Left lung (tissue), 10 donors: Measurements from ENCODE around the gene VPS50. TPM values are rescaled to one million over a fixed set of nuclear protein-coding genes. Genes with fewer than 3 reads are reported as not detected.

Experiments used
- ATAC-seq: fragments of 200-7000 bp; cut with Tn5 transposase; one replicate; pipeline ENCODE4 v1.9.1; 2020; ENCODE audit warnings: moderate library complexity
- DNase-seq, 4 donors: peaks; one replicate each; pipeline ENCODE4 v3.0.0-alpha.2; 2013 to 2020
- H3K27ac ChIP-seq, 2 donors: fragments of 200-600 bp; sonication (generic) in 1 of 2; one replicate each; pipeline versions ENCODE4 v1.5.0 to v1.8.0; 2020 to 2021
- H3K27me3 ChIP-seq, 2 donors: fragments of 200-600 bp; sonication (generic) in 1 of 2; one replicate each; pipeline versions ENCODE4 v1.5.0 to v1.8.0; 2020 to 2021
- H3K36me3 ChIP-seq, 2 donors: fragments of 200-600 bp; sonication (generic) in 1 of 2; one replicate each; pipeline versions ENCODE4 v1.5.0 to v1.8.0; 2020 to 2021
- H3K4me1 ChIP-seq, 2 donors: fragments of 200-600 bp; one replicate each; pipeline ENCODE4 v1.8.0; 2021
- H3K4me3 ChIP-seq, 2 donors: fragments of 200-600 bp; sonication (generic) in 1 of 2; one replicate each; pipeline versions ENCODE4 v1.5.0 to v1.8.0; 2020 to 2021; ENCODE audit warnings: mild to moderate bottlenecking in 1 of 2
- H3K9me3 ChIP-seq, 2 donors: fragments of 200-600 bp; sonication (generic) in 1 of 2; one replicate each; pipeline versions ENCODE4 v1.5.0 to v1.8.0; 2020 to 2021
- CTCF ChIP-seq, 2 donors: fragments of 200-600 bp; sonication (generic) in 1 of 2; IDR thresholded peaks; one replicate each; pipeline versions ENCODE4 v1.5.0 to v1.8.0; 2021; ENCODE audit warnings: antibody characterized with exemption in 2 of 2
- intact Hi-C, 2 donors: fragments of 100-400 bp; cut with DNase I; formaldehyde crosslinking; loops; one replicate each; pipeline versions ENCODE4 v1.11.2 to v1.14.2; 2022
- polyA plus RNA-seq, 6 donors: library from polyadenylated mRNA; unstranded; fragments of 120-200 nt; gene quantifications; one replicate each; pipeline ENCODE4 v1.2.1, GENCODE V29; 2013; ENCODE audit not compliant: insufficient read length in 6 of 6
- total RNA-seq, 2 donors: library from RNA; stranded (reverse); fragmentation: NEBNext Ultra II Directional; extraction: Animal tissue kit (Norgen Biotek cat#: 25700); gene quantifications; one replicate each; pipeline ENCODE4 v1.2.1, GENCODE V29; 2021
- donor health status: DM: no; HTN: yes; CAD: no.
- donor health status: DM: no; HTN: no; CAD: no.

The VPS50 gene
- total and polyA plus RNA-seq, 8 donors: 25.0 to 33.6 (median 28.7) TPM

GRCh38 chr7:93226310-93226709 lies 5.9 kb upstream of the VPS50 start, which contains the start of gene HEPACAM2:
TSS of gene HEPACAM2 (minus strand) at chr7:93226469.
- no peak within 1 kb of the TSS for H3K4me3 ChIP-seq
- intact Hi-C loops: loop anchor here in 1 of 2 donors (5.0 kb wide), 1 partner anchor 134 kb away; no protein-coding TSS in a partner anchor
- no peaks in the 10 kb centered on the region for H3K27me3 ChIP-seq
- TF ChIP-seq CTCF (IDR thresholded peaks at IDR 0.05): no peak
- H3K4me1 ChIP-seq: peaks cover 0 to 15% of the 10 kb centered on the region in 2 donors
- DNase-seq: no peak
- no peak within 1 kb of the TSS for H3K27ac ChIP-seq
- ATAC-seq: no peak
- H3K9me3 ChIP-seq: no peaks in the 10 kb centered on the region
- H3K36me3 ChIP-seq: no peaks in the 10 kb centered on the region

GRCh38 chr7:93228302-93228701 lies 3.9 kb upstream of the VPS50 start:
- DNase-seq (peak in 1 of 4 donors; percentile 64), ATAC-seq (peak; percentile 25)
- Histone ChIP-seq H3K9me3 (no peaks in the 10 kb centered on the region), H3K27ac (no peak overlapping the region), H3K36me3 (no peaks in the 10 kb centered on the region), H3K4me3 (no peak overlapping the region), H3K27me3 (no peaks in the 10 kb centered on the region), H3K4me1 (peaks cover 0 to 25% of the 10 kb centered on the region in 2 donors)
- intact Hi-C loops: loop anchor here in 1 of 2 donors (5.0 kb wide), 1 partner anchor 136 kb away; no protein-coding TSS in a partner anchor
- TF ChIP-seq CTCF (IDR thresholded peaks at IDR 0.05): peak; percentile 71 to 75

GRCh38 chr7:93231259-93231658 lies 907 bp upstream of the VPS50 start:
- peak overlapping the region; percentile 76 to 79 for H3K27ac ChIP-seq
- peak overlapping the region; percentile 79 to 87 for H3K4me3 ChIP-seq
- H3K9me3 ChIP-seq: no peaks in the 10 kb centered on the region
- ATAC-seq: no peak
- H3K27me3 ChIP-seq: no peaks in the 10 kb centered on the region
- DNase-seq: no peak
- no peak for TF ChIP-seq CTCF (IDR thresholded peaks at IDR 0.05)
- no peaks in the 10 kb centered on the region for H3K36me3 ChIP-seq
- intact Hi-C loops: no loop called here
- H3K4me1 ChIP-seq: peaks cover 0 to 33% of the 10 kb centered on the region in 2 donors

GRCh38 chr7:93232673-93233018 lies 480 bp downstream of the VPS50 start:
- no peak for TF ChIP-seq CTCF (IDR thresholded peaks at IDR 0.05)
- no peaks in the 10 kb centered on the region for H3K36me3 ChIP-seq
- no peaks in the 10 kb centered on the region for H3K9me3 ChIP-seq
- intact Hi-C loops: no loop called here
- H3K27ac ChIP-seq: peak overlapping the region in 1 of 2 donors; percentile 79
- peak overlapping the region; percentile 79 to 87 for H3K4me3 ChIP-seq
- no peaks in the 10 kb centered on the region for H3K27me3 ChIP-seq
- no peak for ATAC-seq
- no peak for DNase-seq
- peaks cover 0 to 33% of the 10 kb centered on the region in 2 donors for H3K4me1 ChIP-seq

- H3K36me3 ChIP-seq: peaks cover 0 to under 1% of the 10 kb centered on the region in 2 donors
- peaks cover 0 to 25% of the 10 kb centered on the region in 2 donors for H3K4me1 ChIP-seq
- no peak overlapping the region for H3K4me3 ChIP-seq
- H3K27ac ChIP-seq: no peak overlapping the region
- intact Hi-C loops: no loop called here
- no peaks in the 10 kb centered on the region for H3K9me3 ChIP-seq
- H3K27me3 ChIP-seq: no peaks in the 10 kb centered on the region
- ATAC-seq (no peak), DNase-seq (no peak)
- TF ChIP-seq CTCF (IDR thresholded peaks at IDR 0.05): no peak
Measured at GRCh38 chr7:93235541-93235940, 3.4 kb downstream of the VPS50 start.
